MCF 10A (cell line): ENCODE data around the gene PRXL2A. TPM values are rescaled to one million over a fixed set of nuclear protein-coding genes. Genes with fewer than 3 reads are reported as not detected.
"Not testable (repeated sequence)": the region's sequence is repeated elsewhere in the genome, so short reads cannot be mapped to it uniquely, and the experiment has no call there.

Experiments
- BruUV-seq: library from RNA; stranded (reverse); fragments of 400-500 nt; replicated peaks from 2 replicates; lab custom pipeline; 2021; lab: Mats Ljungman, UMichigan
- CTCF ChIA-PET: fragments of 300-600 bp; sonication (Branson Sonifier 250); formaldehyde crosslinking; extraction: SDS; loops from one replicate; lab custom pipeline; 2021; ENCODE audit warnings: antibody characterized with exemption, inconsistent platforms; lab: Yijun Ruan, JAX
- POLR2A ChIA-PET: fragments of 300-600, 350-650 bp; sonication (Branson Sonifier 250); formaldehyde crosslinking; extraction: SDS; loops from one replicate; lab custom pipeline; 2020; ENCODE audit warnings: antibody characterized with exemption, inconsistent platforms; lab: Yijun Ruan, JAX
- DNase-seq: peaks from one replicate; pipeline ENCODE4 v3.0.0-alpha.2; 2018; ENCODE audit not compliant: unreplicated experiment
- H3K27ac Mint-ChIP-seq: one replicate; pipeline ENCODE4 v1.8.0; 2022; ENCODE audit warnings: mild to moderate bottlenecking, low read depth, mixed read lengths; ENCODE audit not compliant: unreplicated experiment
- H3K27me3 Mint-ChIP-seq: one replicate; pipeline ENCODE4 v1.8.0; 2022; ENCODE audit warnings: mixed read lengths; ENCODE audit not compliant: insufficient read depth, unreplicated experiment
- H3K36me3 Mint-ChIP-seq: one replicate; pipeline ENCODE4 v1.8.0; 2022; ENCODE audit warnings: mild to moderate bottlenecking, moderate library complexity, mixed read lengths; ENCODE audit not compliant: insufficient read depth, unreplicated experiment
- H3K4me1 Mint-ChIP-seq: one replicate; pipeline ENCODE4 v1.8.0; 2022; ENCODE audit warnings: mixed read lengths; ENCODE audit not compliant: insufficient read depth, unreplicated experiment
- H3K4me3 Mint-ChIP-seq: one replicate; pipeline ENCODE4 v1.8.0; 2022; ENCODE audit warnings: mild to moderate bottlenecking, moderate library complexity, mixed read lengths; ENCODE audit not compliant: unreplicated experiment
- H3K9me3 Mint-ChIP-seq: one replicate; pipeline ENCODE4 v1.8.0; 2022; ENCODE audit warnings: mixed read lengths; ENCODE audit not compliant: unreplicated experiment
- intact Hi-C: fragments of 100-400 bp; cut with micrococcal nuclease; formaldehyde crosslinking; loops from 2 replicates; pipeline ENCODE4 v1.14.1; 2022
- total RNA-seq: library from RNA; stranded (reverse); gene quantifications from 2 replicates; pipeline ENCODE4 v1.2.3, GENCODE V29; 2022
- TF ChIP-seq, protein P1 (sequence below): fragments of 200-600 bp; IDR thresholded peaks from one replicate; pipeline ENCODE4 v1.8.0; 2022; ENCODE audit warnings: antibody characterized with exemption, mild to moderate bottlenecking; ENCODE audit not compliant: unreplicated experiment

The PRXL2A gene
- total RNA-seq, 1 experiment from 2014 or later = 6.7 TPM

DNA sequence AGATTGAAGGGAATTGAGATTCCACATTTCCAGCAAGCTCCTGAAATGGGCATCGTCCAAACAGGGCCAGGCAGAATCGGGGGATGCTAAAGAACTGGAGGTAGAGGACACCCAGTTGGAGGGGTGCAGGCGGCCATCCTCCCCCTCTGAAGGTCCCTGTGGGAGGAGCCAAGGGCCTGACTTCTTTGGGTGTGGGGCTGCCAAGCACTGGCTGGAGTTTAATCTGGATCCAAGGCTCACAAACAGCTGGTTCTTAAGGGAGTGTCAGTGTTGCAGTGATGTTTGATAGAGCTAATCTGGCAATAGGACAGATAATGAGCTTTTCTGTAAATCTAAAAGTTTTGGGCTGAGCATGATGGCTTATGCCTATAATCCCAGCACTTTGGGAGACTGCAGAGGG, 66.6 kb downstream of the PRXL2A start:
- CTCF ChIA-PET = interaction anchor here (1.0 to 2.5 kb wide), 5 partner anchors 14 to 189 kb away, joined by 3 to 10 read pairs (median 4); no protein-coding TSS in a partner anchor
- Mint-ChIP-seq H3K36me3 (peaks cover 24% of the 10 kb centered on the region), H3K4me3 (no peak overlapping the region), H3K27ac (peak overlapping the region; percentile 99), H3K9me3 (peaks cover 13% of the 10 kb centered on the region), H3K4me1 (peaks cover 56% of the 10 kb centered on the region), H3K27me3 (no peaks in the 10 kb centered on the region)
- BruUV-seq = no TSS peak
- intact Hi-C loops = no loop called here
- POLR2A ChIA-PET = interaction anchor here (1.4 to 11.9 kb wide), 3 partner anchors 12 to 26 kb away, joined by 4 to 205 read pairs (median 174); partner anchors contain the start of gene TSPAN14
- TF ChIP-seq, protein P1, sequence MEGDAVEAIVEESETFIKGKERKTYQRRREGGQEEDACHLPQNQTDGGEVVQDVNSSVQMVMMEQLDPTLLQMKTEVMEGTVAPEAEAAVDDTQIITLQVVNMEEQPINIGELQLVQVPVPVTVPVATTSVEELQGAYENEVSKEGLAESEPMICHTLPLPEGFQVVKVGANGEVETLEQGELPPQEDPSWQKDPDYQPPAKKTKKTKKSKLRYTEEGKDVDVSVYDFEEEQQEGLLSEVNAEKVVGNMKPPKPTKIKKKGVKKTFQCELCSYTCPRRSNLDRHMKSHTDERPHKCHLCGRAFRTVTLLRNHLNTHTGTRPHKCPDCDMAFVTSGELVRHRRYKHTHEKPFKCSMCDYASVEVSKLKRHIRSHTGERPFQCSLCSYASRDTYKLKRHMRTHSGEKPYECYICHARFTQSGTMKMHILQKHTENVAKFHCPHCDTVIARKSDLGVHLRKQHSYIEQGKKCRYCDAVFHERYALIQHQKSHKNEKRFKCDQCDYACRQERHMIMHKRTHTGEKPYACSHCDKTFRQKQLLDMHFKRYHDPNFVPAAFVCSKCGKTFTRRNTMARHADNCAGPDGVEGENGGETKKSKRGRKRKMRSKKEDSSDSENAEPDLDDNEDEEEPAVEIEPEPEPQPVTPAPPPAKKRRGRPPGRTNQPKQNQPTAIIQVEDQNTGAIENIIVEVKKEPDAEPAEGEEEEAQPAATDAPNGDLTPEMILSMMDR = no peak
- DNase-seq = no peak

DNA sequence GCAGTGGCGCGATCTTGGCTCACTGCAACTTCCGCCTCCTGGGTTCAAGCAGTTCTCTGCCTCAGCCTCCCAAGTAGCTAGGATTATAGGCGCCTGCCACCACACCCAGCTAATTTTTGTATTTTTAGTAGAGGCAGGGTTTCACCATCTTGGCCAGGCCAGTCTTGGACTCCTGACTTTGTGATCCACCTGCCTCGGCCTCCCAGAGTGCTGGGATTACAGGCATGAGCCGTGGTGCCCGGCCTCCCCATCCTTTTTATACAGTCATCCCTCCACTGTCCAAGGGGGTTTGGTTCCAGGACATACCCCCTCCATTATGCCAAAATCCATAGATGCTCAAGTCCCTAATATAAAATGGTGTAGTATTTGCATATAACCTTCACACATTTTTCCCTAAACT, 67.3 kb downstream of the PRXL2A start:
- CTCF ChIA-PET = interaction anchor here (1.0 to 2.5 kb wide), 5 partner anchors 16 to 188 kb away, joined by 3 to 10 read pairs (median 4); no protein-coding TSS in a partner anchor
- H3K4me1 Mint-ChIP-seq = peaks cover 55% of the 10 kb centered on the region
- H3K4me3 Mint-ChIP-seq, DNase-seq, BruUV-seq, H3K27ac Mint-ChIP-seq, intact Hi-C loops, H3K27me3 Mint-ChIP-seq: not testable (repeated sequence)
- H3K36me3 Mint-ChIP-seq = peaks cover 24% of the 10 kb centered on the region
- POLR2A ChIA-PET = interaction anchor here (1.4 to 11.9 kb wide), 3 partner anchors 11 to 25 kb away, joined by 4 to 205 read pairs (median 174); partner anchors contain the start of gene TSPAN14
- peaks cover 13% of the 10 kb centered on the region for H3K9me3 Mint-ChIP-seq

DNA sequence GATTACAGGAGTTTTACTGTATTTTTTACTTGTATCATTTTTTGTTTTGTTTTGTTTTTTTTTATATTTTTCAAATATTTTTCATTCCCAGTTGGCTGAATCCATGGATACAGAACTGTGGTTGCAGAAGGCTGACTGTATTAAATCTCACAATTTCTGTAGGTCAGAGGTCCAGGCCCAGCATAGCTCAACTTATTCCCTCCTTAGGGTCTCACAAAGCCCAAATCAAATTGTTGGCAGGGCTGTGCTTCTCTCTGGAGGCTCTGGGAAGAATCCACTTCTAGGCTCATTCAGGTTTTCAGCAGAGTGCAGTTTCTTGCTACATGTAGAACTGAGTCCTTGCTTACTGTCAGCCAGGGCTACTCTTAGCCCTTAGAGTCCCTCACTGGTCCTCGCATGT, 68.3 kb downstream of the PRXL2A start:
- BruUV-seq = no TSS peak
- ChIA-PET CTCF (interaction anchor here (0.6 to 1.5 kb wide), 5 partner anchors 16 to 31 kb away, joined by 3 to 5 read pairs (median 3); no protein-coding TSS in a partner anchor), POLR2A (interaction anchor here (1.2 to 1.8 kb wide), 2 partner anchors 9 to 22 kb away, joined by 3 to 8 read pairs; no protein-coding TSS in a partner anchor)
- TF ChIP-seq, protein P1 = no peak
- Mint-ChIP-seq H3K4me1 (peaks cover 45% of the 10 kb centered on the region), H3K27me3 (no peaks in the 10 kb centered on the region), H3K9me3 (peaks cover 13% of the 10 kb centered on the region), H3K4me3 (no peak overlapping the region), H3K27ac (no peak overlapping the region), H3K36me3 (peaks cover 23% of the 10 kb centered on the region)
- intact Hi-C loops = no loop called here
- no peak for DNase-seq

DNA sequence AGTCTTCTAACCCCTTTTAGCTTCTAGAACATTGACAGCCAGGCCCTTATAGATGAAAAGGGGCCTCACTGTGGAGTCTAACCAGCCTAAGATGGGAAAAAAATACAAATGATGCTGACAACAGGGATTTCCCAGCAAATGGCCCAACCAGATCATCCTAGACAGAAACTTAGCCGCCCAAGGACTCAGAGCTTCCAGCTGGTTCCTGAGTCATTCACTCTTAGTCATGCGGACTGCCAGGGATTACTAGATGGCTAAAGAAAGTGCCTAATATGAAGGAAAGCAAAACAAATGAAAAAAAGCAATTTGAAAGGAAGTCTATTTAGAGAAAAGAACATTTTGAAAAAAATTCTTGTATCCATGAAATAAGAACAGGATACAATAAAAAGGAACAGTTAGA, 69.5 kb downstream of the PRXL2A start:
- no peak overlapping the region for H3K4me3 Mint-ChIP-seq

DNA sequence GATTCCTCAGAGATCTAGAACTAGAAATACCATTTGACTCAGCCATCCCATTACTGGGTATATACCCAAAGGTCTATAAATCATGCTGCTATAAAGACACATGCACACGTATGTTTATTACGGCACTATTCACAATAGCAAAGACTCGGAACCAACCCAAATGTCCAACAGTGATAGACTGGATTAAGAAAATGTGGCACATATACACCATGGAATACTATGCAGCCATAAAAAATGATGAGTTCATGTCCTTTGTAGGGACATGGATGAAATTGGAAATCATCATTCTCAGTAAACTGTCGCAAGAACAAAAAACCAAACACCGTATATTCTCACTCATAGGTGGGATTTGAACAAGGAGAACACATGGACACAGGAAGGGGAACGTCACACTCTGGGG, 72.0 kb downstream of the PRXL2A start:
- DNase-seq, H3K4me3 Mint-ChIP-seq, BruUV-seq, intact Hi-C loops, POLR2A ChIA-PET, H3K27me3 Mint-ChIP-seq, H3K27ac Mint-ChIP-seq, CTCF ChIA-PET: not testable (repeated sequence)
- peaks cover 13% of the 10 kb centered on the region for H3K9me3 Mint-ChIP-seq
- peaks cover 30% of the 10 kb centered on the region for H3K36me3 Mint-ChIP-seq
- peaks cover 24% of the 10 kb centered on the region for H3K4me1 Mint-ChIP-seq

More for the DNA sequence above, 69.5 kb downstream of the PRXL2A start:
- no TSS peak for BruUV-seq
- no peaks in the 10 kb centered on the region for H3K27me3 Mint-ChIP-seq
- ChIA-PET POLR2A (interaction anchor here (0.8 to 1.9 kb wide), 13 partner anchors 10 to 90 kb away, joined by 3 to 8 read pairs (median 4); no protein-coding TSS in a partner anchor), CTCF (interaction anchor here (1.1 to 2.1 kb wide), 5 partner anchors 8 to 32 kb away, joined by 3 to 12 read pairs (median 3); no protein-coding TSS in a partner anchor)
- no peak overlapping the region for H3K27ac Mint-ChIP-seq
- H3K4me1 Mint-ChIP-seq = peaks cover 33% of the 10 kb centered on the region
- H3K9me3 Mint-ChIP-seq = peaks cover 13% of the 10 kb centered on the region
- peaks cover 24% of the 10 kb centered on the region for H3K36me3 Mint-ChIP-seq
- TF ChIP-seq, protein P1 = no peak
- DNase-seq = peak; percentile 89
- intact Hi-C loops = no loop called here
